GF-D8 (cell line): Measurements from ENCODE around the gene MIOS.

ENCODE experiments used
- DNase-seq: peaks from one replicate; lab custom pipeline; 2025; lab: John Stamatoyannopoulos, UW

The MIOS gene

GRCh38 chr7:7583731-7584130, 17.0 kb downstream of the MIOS start:
- no peak for DNase-seq

DNA sequence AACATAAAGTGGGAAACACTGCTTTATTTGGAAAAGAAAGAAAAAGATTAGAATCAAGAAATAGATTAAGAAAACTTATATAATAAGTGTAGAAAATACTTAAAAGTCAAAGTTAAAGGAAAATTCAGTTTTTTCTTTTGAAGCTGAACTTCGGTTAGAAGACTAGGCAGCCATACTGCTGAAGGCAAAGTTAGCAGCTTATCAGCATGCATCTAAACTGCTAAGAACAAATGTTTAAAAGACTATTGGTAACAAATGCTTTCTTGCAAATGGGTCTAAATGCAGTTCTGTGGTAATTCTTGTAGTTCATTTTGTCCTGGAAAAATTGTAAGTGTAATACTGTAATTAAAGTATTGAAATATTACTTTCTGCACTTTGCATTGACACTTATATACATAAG, 18.0 kb downstream of the MIOS start:
- DNase-seq, result no peak

DNA sequence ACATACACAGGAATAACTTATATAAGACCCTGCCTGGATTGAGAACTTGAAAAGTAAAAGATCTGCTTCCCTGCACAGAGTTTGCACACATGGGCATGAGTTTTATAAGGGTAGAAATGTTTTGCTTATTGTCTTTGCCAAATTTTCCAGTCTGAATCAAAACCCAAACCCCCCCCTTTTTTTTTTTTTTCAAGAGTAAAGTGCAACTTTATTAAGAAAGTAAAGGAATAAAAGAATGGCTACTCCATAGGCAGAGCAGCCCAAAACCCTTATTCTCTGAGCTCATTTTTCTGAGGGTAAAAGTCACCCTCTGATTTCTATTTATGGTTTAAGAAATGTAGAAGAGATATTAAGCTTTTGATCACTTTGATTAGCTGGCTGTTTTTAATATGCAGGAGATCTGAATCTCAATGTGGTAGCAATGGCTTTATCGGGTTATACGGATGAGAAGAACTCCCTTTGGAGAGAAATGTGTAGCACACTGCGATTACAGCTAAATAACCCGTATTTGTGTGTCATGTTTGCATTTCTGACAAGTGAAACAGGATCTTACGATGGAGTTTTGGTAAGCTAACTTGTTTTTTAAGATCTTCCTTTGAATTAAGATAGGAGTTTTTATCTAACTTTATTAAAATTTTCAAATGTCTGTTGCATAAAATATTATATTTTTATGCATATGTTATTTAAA, 18.7 kb downstream of the MIOS start:
- DNase-seq, result no peak

DNA sequence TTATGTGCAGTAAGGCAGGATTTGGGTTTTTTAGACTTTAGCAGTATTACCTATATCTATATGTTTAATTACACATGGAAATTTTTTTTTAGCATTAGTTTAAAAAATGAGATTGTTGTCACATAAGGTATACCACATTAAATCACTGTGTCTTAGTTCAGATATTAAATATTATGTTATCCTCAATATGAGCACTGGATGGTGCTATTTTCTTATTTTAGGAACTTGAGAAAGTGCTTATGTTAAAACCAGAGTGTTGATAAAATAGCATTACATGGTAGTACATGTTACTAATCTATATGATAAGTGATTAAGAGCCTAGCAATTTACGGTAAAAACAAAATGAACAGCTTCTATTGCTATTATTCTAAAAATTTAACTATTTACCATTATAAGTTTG, 28.8 kb downstream of the MIOS start:
- peak; percentile 16 for DNase-seq

DNA sequence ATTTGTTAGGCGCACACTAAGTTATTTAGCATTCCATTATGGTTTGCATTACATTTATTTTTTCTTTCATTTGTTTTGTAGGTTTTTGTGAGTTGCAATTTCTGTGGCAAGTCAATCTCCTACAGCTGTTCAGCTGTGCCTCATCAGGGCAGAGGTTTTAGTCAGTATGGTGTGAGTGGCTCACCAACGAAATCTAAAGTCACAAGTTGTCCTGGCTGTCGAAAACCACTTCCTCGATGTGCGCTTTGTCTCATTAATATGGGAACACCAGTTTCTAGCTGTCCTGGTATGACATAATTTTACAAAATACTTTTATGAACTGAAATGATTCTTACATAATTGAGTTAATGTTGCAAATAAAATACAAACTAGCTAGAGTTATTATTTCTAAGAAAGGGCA, 29.5 kb downstream of the MIOS start:
- DNase-seq, result no peak

DNA sequence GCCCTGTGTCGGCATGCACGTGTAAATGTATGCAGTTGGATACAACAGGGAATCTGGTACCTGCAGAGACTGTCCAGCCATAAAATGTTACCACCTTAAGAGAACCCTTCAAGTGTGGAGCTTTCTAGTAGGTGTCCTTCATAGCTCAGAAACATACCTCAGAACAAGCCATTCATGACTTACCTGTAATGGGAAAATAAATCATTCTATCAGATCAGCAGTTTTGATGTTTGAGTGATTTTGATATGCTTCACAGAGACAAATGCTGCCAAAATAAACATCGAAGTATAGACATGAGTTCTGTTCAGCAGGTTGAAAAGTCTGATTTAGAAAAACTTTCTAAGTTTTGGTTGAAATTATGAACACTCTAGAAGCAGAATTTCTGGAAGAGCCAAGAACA, 40.3 kb downstream of the MIOS start:
- DNase-seq, result no peak

- DNase-seq, result no peak
Observed at GRCh38 chr7:7609330-7609729, 42.6 kb downstream of the MIOS start.

DNA sequence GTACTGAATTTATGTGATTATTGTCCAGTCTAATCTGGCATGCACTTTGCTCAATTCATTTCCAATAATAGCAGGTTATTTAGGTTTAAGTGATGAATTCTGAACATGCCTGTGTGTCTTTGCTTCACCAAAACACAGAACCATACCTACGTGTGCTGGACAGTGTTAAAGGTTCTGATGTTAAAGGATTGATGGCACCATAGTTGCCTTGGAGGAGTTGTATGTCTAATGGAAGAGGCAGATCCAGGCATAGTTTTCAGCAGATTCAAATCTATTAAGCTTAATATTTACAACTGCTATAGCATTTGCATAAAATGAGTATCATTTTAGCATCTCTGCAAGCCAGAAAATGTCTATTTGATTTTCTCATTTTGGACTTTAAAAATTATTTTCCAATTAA, 45.8 kb downstream of the MIOS start:
- no peak for DNase-seq

GRCh38 chr7:7613210-7613609, 46.5 kb downstream of the MIOS start:
- no peak for DNase-seq

GRCh38 chr7:7614018-7614741, 47.5 kb downstream of the MIOS start:
- DNase-seq, result no peak

- DNase-seq, result no peak
Observed at GRCh38 chr7:7617550-7617949, 50.9 kb downstream of the MIOS start.

DNA sequence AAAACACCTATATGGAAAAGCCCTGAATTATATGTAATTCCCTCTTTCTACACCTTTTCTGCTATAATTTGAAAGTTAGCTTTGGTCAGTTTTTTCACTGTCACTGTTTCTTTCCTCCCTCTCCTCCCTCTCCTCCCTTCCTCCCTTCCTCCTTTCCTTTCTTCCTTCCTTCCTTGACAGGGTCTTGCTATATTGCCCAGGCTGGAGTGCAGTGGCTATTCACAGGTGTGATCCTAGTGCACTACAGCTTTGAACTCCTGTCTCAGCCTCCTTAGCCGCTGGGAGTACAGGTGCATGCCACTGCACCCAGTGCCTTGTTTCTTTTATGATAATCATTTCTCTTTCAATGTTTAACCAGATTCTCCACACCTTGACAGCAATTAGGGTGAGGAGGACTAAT, 51.7 kb downstream of the MIOS start:
- no peak for DNase-seq

GRCh38 chr7:7620236-7620635, 53.6 kb downstream of the MIOS start:
- DNase-seq, result no peak

GRCh38 chr7:7620644-7621210, 54.0 kb downstream of the MIOS start:
- no peak for DNase-seq

DNA sequence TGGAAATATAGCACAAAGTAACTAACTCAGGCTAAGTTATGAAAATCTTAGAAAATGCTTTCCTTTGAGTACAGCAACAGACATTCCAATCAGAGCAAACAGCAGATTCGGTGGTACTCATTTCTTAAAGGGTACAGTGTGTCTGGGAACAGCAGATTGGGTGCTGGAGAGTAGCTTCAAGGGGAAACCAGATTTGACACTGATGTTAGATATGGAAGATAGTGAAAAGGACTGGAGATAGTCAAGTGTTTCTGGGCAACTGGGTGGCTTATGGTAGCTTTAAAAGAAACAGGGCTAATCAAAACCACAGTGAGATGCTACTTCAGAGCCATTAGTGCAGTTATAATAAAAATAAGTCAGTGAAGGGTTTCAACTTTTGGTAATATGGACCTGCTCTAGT, 61.8 kb downstream of the MIOS start:
- DNase-seq, result no peak

GRCh38 chr7:7630626-7631329, 64.1 kb downstream of the MIOS start:
- DNase-seq, result no peak

DNA sequence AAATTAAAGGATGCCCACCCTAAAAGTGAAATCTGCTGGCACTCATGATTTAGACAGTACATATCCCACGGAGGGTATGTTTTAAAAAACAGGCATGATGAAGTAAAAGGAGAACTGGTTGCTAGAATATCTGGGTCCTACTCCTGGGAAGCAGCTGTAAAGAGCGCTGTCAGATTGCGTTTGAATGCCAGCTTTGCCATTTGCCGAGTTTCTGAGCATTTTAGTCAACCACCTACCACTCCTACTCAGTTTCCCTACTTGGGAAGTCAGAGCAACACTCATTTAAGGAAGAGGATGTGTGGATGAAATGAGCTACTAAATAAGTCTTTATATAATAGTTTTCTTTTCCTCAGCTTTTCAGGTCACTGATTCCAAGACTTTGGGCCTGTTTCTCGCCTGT, 72.7 kb downstream of the MIOS start:
- no peak for DNase-seq

DNA sequence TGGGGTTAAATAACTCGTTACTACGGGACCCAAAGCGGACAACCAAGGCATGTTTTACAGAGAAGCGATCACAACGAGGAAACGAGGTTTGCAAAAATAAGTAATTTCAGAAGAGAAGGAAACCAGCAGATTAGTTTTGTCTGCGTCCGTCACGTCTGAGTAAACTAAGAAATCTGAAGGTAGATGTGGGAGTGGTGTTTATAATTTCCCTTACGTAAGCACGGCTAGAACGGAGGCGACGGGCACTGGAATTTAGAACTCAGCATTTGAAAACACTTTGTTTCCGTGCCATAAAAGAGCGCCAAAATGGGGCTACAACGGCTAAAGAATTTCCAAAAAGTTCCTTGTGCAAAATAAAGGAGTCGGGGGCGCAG, 73.2 kb downstream of the MIOS start:
- DNase-seq, result no peak

DNA sequence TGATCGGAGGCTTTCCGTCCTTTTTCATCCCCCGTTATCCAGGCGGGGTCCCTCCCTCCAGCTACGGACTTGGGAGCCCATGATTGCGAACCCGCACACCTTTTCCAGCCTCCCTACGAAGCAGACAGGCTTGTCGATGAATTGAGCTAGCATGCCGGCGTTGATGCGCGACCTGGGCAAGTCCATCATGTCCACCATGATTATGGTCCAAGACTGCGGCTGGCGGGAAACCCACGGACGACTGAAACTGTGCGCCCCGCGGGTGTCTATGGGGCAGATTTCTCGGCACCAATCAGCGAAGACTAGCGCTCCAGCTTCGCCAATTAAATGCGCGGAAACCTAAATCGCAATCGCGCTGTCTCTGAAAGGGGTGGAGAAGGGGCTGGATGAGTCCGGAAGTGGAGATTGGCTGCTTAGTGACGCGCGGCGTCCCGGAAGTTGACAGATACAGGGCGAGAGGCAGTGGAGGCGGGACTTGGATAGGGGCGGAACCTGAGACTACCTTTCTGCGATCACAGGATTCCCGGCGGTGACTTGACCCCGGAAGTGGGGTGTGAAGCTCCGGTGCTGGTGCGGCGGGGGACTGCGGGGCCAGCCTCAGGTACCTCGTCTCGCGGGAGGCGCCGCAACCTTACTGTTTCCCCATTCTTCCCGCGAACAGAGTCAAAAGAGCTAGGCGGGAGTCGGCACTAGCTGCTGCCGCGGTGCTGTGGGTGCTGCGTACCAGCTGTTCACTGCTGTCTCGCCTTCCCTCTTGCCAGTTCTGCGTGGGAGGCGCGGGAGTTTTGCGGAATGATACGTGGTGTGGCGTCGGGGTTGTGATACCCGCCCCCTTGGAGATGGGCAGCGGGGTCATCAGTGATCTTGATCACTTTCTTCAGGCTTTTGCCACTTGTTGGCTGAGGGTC, 73.8 kb downstream of the MIOS start, which contains the start of gene UMAD1:
Gene UMAD1, plus strand, starts transcription at position 532 of the 908 bp plus-strand sequence. CDS start 32,620 bp downstream, outside the sequence.
- peak; percentile 99 for DNase-seq

DNA sequence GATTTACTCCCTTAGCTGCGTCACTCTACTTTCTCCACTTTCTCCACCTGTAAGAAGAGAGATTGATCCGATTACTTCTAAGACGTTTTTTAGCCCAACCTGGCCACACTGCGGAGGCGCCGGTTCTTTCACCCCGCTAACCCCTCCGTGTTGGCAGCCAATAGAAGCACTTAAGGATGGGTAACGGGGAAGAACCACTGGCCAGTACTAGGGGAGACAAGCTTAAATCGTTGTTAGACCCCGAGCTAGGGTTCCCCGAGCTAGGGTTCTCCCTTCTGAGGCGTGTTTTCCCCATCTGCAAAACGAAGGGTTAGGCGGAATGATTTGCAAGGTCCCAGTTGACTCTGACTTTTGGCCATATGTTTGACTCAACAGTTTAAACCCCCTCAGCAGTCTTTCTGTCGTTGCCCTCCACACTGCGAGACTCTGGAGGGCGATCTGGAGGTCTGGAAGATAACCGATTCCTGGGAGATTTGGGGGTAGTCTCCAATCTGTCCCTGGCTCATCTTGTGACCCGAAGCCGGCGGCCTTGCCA, 74.5 kb downstream of the MIOS start:
- DNase-seq, result peak; percentile 56

DNA sequence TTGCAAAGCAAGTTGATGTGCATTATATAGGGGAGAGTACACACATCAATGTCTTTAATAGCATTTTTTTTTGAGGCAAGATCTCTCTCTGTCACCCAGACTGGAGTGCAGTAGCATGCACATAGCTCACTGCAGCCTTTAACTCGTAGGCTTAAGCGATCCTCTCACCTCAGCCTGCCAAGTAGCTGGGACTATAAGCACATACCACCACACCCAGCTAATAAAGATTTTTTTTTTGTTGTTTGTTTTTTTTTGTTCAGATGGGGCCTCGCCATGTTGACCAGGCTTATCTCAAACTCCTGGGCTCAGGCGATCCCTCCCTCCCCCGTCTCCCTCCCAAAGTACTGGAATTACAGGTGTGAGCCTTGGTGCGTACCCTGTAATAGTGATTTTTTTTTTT, 75.4 kb downstream of the MIOS start:
- DNase-seq, result no peak
